ENCODE results near the gene RPS17. TPM values are rescaled to one million over a fixed set of nuclear protein-coding genes. Genes with fewer than 3 reads are reported as not detected.

The RPS17 gene
- total and polyA plus RNA-seq, 10 of the 15 experiments (the other 5 are each of a cell fraction or from before 2014, with no cell fraction given), result 1,223 to 7,871 (median 3,879) TPM

- TF ChIP-seq BCLAF1 (IDR thresholded peaks at IDR 0.05), result no peak
- TF ChIP-seq SMARCA5 (IDR thresholded peaks at IDR 0.05), result peak; percentile 71; the same call in 1 of the 2 replicates
- peak; percentile 87 for TF ChIP-seq IKZF2 (IDR thresholded peaks at IDR 0.05)
- TF ChIP-seq BCL11A (IDR thresholded peaks at IDR 0.05; ENCODE audit: low read depth, low read length), result no peak
- TF ChIP-seq ZSCAN29 (IDR thresholded peaks at IDR 0.05), result no peak
- TF ChIP-seq ZBTB40 (IDR thresholded peaks at IDR 0.05; ENCODE audit: borderline replicate concordance), result no peak
- TF ChIP-seq ZNF592 (IDR thresholded peaks at IDR 0.05), result no peak
- TF ChIP-seq SUPT20H (IDR thresholded peaks at IDR 0.05; ENCODE audit: borderline replicate concordance, control insufficient read depth, low read depth, low read length), result no peak
- TF ChIP-seq RBBP5 (conservative IDR thresholded peaks at IDR 0.05), result no peak
- TF ChIP-seq IRF3 (IDR thresholded peaks at IDR 0.05), result no peak
- TF ChIP-seq REST (IDR thresholded peaks at IDR 0.05; ENCODE audit: low read depth, low read length), result no peak
- no peak for TF ChIP-seq ZNF217 (IDR thresholded peaks at IDR 0.05)
- TF ChIP-seq POLR2A (IDR thresholded peaks at IDR 0.05; ENCODE audit: low read depth, low read length), result no peak
- TF ChIP-seq PML (IDR thresholded peaks at IDR 0.05; ENCODE audit: low read length), result no peak
Measured at GRCh38 chr15:82530606-82531379, 9.5 kb downstream of the RPS17 start (continued).
